Measurements from ENCODE around the gene LBX1.
"Not testable (repeated sequence)": the region's sequence is repeated elsewhere in the genome, so short reads cannot be mapped to it uniquely, and the experiment has no call there.

LBX1 gene

GRCh38 chr10:101198326-101198977 is 30.8 kb downstream of the LBX1 start:
- not testable (repeated sequence) for DNase-seq

GRCh38 chr10:101195921-101196320 is 33.3 kb downstream of the LBX1 start:
- DNase-seq = no peak

GRCh38 chr10:101189461-101190401 is 39.5 kb downstream of the LBX1 start:
- no peak for DNase-seq

GRCh38 chr10:101188942-101189341 is 40.3 kb downstream of the LBX1 start:
- no peak for DNase-seq

GRCh38 chr10:101183458-101184183 is 45.6 kb downstream of the LBX1 start:
- no peak for DNase-seq

GRCh38 chr10:101182936-101183335 is 46.3 kb downstream of the LBX1 start:
- DNase-seq = no peak
